HG02610 (cell line): ENCODE results near the gene MRPL51.
A peak's percentile ranks its signal among the peaks of the same experiment; 100 is the strongest.

Source experiments
- ATAC-seq: cut with Tn5 transposase; IDR thresholded peaks from one replicate; pipeline ENCODE4 v1.9.1; 2021; ENCODE audit warnings: mild to moderate bottlenecking, moderate library complexity; ENCODE audit not compliant: unreplicated experiment

The MRPL51 gene

DNA sequence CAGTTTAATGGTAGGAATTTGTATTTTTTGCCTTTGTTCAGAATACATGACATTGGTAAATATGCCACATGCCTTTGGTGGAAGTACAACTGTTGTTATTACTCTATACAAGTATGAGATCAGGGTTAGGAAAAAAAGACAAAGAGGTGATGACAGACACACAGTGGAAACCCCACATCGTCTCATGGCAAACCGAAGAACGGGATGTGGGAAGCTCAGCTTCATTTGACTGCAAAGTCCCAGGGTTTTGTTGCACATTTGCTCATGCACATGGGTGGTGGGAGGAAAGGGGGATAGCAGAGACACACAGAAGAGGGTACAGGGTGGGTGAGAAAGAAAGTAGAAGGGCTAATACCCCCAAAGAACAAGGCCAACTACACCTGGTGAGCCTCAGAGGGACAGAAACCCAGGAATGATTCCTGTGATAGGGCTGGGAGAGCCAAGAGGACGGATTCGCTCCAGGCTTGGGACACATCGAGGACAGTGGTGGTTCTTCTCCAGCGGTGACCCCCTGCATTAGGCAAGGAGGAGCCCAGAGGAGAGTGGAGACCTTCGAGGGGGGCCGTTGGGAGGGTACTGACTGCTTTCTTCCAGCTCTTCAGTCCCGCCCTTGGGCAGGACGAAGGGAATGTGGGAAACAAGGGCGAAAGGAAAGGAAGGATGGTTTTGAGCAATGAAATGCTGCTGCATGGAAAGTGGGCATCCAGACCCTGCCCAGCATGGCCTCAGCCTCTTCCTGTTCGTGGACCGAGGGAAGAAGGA, 30.6 kb downstream of the MRPL51 start:
- ATAC-seq = no peak

DNA sequence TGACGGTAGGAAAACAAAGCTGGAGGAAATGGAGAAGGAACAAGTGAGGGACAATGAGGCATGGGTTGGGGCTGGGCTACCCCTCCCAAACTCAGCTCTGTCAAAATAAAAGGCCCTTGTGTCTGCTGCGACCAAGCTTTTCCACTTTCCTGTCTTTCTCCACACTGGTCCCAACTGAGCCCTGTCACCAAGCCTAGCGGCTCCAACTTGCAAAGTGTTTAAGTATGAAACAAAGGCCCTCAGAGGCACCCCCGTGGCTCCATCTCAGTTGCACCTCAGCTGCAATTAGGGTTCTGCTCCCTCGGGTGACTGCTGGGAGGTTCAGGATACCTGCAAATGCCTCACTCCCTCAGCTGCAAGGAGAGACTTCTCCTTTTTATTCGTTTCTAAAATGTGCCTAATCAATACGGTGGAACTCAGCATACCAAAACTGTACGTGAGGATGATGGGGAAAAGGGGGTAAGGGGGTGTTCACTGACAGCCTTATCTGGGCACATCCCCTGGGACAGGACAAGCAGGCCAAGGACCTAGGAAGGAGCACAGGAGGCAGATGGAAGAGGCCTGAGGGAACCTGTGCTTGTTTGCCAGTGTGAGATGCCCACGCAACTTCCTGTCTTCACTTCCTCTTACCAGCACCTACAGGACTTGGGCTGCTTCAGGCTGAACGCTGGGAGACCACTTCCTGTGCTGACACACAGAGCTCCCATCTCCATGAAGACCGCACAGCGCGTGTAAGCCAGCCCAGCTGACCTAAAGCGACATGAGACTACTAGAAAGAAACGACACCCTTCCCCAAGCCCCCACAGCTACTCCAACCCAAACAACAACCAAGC, 31.4 kb downstream of the MRPL51 start:
- ATAC-seq = peak; percentile 77

DNA sequence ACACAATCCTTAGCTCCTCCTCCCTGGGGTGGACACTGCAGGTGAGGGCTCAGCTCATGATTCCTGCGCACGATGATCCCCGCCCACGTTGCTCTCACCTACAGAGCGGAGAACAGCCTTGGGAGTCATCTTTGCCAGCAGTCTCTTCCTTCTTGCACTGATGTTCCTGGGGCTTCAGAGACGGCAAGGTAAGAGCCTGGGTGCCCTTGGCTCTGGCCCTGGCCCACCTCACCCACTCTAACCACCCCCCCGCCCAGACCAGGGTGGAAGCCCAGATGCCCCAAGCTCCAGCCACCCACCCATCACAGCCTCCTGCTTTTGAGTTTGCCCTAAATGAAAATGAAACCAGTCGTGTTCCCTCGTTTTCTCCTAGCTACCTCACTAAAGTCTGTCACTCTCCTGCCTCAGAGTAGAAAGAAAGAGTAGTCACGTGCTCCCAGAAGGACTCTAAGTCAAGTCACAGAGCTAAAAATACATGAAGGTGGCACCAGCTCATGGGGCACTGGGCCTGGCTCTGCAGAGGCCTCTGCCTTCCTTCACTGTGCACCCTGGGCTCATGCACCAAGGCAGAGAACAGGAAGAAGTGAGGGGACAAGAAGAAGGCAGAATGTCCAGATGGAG, 32.2 kb downstream of the MRPL51 start:
- ATAC-seq = no peak

DNA sequence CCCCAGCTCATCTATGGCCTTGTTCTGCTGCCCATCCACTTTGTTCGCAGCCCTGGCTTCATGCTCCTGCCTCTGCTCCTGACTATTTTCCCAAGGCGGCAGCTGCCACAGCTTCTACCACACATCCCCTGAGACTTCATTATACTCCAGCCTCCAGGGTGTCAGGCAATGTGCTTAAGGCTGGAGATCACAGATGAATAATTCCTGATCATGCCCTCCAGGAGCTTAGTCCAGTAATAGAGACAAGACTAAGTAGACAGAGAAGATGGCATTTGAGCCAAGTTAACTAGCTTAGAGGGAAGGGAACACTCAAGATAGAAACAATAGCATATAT, 34.1 kb downstream of the MRPL51 start:
- ATAC-seq = no peak

DNA sequence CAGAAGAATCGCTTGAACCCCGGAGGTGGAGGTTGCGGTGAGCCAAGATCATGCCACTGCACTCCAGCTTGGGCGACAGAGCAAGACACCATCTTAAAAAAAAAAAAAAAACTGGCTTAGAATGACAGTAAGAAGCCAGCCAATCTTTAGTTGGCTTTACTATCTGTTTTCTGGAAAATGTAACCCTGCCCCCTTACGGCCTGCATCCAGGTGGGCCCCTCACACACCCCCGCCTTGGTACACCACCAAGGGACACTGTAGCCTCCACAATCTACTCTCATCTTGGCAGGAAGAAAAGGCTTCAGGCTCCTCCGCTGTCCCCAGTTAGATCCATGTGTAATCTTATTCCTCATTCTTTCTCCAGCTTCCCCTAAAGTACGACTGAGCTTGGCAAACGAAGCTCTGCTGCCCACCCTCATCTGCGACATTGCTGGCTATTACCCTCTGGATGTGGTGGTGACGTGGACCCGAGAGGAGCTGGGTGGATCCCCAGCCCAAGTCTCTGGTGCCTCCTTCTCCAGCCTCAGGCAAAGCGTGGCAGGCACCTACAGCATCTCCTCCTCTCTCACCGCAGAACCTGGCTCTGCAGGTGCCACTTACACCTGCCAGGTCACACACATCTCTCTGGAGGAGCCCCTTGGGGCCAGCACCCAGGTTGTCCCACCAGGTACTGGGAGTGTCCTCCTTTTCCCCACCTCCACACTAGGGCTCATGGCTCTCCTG, 34.6 kb downstream of the MRPL51 start:
- no peak for ATAC-seq

DNA sequence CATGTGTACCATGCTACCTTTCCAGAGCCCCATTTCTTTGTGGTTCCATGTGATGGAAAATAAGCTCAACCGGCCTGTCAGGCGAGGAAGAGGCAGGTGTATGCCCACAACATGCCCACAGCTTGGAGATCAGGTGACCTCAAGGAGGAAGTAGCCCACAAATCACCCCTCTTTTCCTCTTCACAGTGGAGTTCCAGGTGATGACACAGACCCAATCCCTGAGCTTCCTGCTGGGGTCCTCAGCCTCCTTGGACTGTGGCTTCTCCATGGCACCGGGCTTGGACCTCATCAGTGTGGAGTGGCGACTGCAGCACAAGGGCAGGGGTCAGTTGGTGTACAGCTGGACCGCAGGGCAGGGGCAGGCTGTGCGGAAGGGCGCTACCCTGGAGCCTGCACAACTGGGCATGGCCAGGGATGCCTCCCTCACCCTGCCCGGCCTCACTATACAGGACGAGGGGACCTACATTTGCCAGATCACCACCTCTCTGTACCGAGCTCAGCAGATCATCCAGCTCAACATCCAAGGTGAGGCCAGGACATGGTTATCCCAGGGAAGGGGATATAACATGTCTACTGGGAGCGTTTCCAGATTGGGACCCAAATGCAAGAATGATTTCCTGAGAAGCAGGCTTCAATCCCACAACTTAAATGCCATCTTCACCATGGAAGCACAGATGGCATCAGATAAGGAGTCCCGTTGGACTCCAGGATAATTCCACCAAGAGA, 35.7 kb downstream of the MRPL51 start:
- no peak for ATAC-seq

DNA sequence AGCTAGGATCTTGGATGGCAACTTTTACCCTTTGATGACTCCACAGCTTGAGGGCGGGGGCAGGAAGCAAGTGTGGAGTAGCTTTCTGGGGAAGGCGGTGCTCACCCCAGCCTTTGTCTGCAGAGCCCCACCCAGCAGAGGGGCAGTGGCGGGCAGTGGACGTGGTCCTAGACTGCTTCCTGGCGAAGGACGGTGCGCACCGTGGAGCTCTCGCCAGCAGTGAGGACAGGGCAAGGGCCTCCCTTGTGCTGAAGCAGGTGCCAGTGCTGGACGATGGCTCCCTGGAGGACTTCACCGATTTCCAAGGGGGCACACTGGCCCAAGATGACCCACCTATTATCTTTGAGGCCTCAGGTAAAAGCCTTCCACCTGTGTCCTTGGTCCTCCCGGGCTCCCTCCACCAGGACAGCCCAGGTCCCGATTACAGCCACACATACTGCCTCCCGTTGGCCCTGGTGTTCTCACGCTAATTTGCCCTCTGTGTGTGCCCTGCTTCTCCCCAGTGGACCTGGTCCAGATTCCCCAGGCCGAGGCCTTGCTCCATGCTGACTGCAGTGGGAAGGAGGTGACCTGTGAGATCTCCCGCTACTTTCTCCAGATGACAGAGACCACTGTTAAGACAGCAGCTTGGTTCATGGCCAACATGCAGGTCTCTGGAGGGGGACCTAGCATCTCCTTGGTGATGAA, 40.0 kb downstream of the MRPL51 start:
- ATAC-seq = no peak

DNA sequence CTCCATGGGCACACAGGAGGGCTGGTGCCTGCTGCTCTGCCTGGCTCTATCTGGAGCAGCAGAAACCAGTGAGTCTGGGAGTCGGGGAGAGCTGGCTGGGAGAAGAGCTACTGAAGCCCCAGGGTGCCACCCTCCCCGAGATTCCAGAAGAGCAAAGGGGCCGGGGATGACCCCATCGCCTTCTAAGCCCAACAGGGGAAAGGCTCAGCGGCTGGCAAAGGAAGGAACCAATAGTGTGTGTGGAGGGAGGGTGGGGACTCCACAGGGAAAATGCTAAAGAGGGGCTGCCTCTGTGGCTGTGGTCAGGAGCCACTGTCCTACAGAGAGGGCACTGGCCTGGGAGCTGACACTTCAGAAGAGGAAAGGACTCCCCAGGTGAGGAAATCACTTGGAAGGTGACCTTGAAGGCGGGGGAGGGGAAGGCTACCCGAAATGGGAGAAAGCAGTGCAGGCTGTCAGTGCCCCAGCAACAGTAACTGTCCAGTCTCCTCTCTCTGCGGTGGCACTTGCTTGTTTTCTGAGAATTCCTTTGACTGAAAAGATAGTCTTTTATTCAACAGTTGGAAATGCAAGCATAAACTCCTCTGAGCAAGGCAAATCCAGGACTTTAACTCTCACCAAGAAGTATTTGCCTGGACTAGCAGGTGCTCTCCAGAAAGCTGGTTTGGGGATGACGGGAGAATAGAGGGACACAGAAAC, 40.7 kb downstream of the MRPL51 start:
- peak; percentile 12 for ATAC-seq

DNA sequence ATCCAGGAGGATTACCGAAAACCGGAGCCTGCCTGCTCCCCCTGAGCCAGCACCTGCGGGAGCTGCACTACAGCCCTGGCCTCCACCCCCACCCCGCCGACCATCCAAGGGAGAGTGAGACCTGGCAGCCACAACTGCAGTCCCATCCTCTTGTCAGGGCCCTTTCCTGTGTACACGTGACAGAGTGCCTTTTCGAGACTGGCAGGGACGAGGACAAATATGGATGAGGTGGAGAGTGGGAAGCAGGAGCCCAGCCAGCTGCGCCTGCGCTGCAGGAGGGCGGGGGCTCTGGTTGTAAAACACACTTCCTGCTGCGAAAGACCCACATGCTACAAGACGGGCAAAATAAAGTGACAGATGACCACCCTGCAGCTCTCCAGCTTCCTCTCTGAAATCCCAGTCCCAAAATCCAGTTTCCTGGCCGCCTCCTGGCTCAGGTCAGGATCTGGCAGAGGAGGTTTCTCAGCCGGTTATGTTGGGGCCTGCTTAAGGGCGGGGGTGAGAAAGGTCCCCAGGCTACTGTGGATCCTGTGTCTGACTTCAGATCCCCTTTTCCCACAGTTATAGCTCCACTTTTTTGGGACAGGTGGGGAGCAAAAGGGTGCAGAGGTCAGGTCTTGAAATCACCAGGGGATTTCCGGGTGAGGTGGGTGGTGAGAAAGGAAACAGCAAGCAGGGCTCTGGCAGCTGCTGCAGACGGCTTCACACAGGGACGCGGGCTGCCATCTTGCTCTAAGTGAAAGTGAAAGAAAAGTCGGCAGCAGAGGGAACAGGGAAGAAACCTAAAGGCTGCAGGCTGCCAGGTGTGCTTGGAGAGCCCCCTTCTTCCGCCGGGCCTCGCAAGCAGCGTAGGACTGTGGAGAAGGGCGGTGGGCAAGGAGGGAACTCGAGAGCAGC, 41.5 kb downstream of the MRPL51 start, which contains the start of gene TAPBPL:
TSS of gene TAPBPL (plus strand) at position 695 of the 897 bp plus-strand sequence. CDS start 207 bp downstream, outside the sequence.
- ATAC-seq = peak; percentile 66

DNA sequence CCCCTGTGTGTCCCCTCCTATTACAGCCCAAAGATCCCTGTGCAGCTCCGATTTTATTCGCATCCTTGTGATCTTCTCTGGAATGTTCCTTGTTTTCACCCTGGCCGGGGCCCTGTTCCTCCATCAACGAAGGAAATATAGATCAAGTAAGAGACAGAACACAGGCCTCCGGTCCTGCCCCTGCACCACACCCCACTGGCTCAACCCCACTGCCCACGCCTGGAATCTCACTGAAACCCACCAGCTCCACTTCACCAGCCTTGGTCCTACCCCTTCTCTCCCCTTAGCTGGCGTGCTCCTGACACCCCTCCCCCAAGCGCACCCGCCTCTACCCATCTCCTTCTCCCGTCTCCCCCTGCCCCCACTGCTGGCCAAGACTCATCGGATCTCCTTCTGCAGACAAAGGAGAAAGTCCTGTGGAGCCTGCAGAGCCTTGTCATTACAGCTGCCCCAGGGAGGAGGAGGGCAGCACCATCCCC, 42.2 kb downstream of the MRPL51 start:
- ATAC-seq = no peak

DNA sequence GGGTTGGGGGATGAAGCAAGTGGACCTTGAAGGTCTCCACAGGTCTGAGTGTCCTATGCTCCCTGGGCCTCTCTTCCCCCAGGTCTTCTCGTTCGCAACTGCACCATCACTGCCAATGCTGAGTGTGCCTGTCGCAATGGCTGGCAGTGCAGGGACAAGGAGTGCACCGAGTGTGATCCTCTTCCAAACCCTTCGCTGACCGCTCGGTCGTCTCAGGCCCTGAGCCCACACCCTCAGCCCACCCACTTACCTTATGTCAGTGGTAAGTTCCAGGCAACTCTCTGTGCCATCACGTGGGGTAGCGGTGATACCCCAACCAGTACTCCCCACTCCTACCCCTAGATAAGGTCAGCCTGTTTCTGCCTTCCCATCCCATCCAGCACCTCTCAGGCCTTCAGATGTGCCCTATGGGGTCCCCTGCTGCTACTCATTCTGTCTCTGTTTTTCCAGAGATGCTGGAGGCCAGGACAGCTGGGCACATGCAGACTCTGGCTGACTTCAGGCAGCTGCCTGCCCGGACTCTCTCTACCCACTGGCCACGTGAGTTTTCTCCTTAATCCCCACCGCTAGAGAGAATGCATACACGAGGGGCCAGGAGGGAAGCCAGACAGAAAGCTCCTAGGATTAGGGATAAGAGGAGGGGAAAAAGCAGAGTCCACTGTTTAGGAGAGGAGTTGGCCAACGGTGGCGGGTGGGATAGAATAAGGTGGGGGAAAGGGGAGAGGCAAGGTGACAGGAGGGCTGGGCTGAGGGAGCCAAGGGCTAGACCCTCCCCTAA, 42.8 kb downstream of the MRPL51 start:
- no peak for ATAC-seq

DNA sequence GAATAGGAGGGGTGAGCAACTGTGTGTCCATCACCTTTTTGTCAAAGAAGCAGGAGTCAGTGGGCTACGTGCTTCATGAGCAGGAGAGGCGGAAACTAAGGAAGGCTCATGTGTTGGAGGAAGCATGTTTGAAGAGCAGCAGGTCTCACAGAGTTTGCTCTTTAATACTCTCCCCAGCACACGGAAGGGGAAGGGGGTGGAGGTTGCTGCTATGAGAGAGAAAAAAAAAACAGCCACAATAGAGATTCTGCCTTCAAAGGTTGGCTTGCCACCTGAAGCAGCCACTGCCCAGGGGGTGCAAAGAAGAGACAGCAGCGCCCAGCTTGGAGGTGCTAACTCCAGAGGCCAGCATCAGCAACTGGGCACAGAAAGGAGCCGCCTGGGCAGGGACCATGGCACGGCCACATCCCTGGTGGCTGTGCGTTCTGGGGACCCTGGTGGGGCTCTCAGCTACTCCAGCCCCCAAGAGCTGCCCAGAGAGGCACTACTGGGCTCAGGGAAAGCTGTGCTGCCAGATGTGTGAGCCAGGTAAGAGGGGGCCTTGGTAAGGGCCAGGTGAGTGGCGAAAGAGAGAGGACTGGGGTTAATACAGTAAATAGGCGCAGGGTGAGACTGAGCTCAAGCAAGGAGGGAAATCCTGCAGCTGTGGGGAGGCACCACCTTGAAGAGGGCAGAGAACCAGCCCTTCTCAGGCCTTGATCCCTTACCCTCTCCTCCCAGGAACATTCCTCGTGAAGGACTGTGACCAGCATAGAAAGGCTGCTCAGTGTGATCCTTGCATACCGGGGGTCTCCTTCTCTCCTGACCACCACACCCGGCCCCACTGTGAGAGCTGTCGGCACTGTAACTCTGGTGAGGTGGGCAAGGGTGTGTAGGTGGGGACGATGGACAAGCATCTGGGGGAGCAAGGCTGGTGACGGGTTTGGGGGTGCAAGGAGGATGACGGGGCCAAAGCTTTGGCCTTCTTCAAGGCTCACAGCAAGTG, 48.1 kb downstream of the MRPL51 start, which contains the start of gene CD27:
TSS of gene CD27 (plus strand) at position 252 of the 985 bp plus-strand sequence. CDS start at position 393, 141 bp downstream.
- no peak for ATAC-seq

DNA sequence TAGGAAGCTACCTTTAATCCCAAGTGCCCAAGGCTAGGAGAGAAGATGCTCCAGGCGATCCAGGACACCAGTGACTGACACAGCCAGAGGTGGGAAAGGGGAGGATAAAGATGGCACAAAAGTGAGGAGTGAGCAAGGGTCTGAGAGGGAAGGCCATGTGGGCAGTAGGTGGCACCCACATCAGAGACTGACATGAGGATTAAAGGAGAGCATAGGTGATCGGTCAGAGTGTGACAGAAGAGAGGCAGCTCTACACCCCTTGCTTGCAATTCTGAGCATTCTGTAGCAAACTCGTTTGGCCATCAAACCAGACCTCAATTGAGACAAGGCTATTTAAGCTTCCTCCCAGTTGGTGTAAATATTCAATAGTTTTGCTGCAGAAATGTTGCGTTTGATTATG, 49.0 kb downstream of the MRPL51 start:
- no peak for ATAC-seq

DNA sequence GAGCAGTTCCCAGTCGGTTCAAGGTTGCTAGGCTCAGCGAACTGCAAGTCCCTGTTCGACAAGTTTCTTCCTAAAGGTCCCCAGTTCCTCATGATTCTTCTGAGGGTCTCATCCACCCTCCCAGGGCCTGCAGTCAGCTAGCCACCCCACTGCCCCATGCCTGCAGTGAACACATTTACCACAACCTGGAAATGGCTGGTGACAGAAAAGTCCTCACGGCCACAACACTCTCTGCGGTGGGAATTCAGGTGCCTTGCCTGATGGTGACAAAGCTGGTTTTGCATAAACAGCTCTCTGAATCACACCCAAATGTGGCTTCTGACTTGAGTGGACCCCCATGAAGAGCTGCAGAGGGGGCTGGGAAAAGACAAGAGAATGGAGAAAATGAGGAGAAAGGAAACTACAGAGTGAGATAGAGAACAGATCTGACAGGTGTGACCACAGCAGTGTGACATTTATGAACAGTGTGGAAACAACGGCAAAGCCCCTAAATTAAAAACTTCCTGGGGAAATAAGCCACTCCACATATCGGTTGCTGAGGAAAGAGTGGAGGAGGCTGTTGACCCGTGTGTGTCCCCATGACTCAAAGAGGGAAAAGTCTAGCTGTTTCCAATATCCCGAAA, 49.6 kb downstream of the MRPL51 start:
- ATAC-seq = peak; percentile 39

DNA sequence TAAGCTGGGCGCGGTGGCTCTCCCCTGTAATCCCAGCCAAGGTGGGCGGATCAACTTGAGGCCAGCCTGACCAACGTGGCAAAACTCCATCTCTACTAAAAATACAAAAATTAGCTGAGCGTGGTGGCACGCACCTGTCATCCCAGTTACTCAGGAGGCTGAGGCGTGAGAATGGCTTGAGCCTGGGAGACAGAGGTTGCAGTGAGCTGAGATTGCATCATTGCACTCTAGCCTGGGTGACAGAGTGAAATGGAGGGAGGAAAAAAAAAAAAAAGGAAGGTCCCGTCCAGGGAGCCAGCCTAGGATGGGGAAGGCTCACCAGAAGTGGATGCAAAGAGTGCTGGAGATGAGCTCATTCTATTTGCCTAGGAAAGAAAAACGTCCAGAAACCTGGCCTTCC, 50.2 kb downstream of the MRPL51 start:
- no peak for ATAC-seq
